GM23338 (cell line): Measurements from ENCODE around the gene CTTNBP2.

Experiments
- CREB1 ChIP-seq: fragments of 250-450 bp; sonication (Bioruptor Pico); IDR thresholded peaks from 2 replicates; pipeline ENCODE4 v1.5.0; 2020; ENCODE audit warnings: low read depth, mild to moderate bottlenecking, moderate library complexity
- ETS1 ChIP-seq: IDR thresholded peaks from 2 replicates; pipeline ENCODE4 v1.6.1; 2016; ENCODE audit warnings: antibody characterized with exemption
- EZH2 ChIP-seq: fragments of 200-600 bp; sonication (generic); IDR thresholded peaks from one replicate; pipeline ENCODE4 v1.8.0; 2017; ENCODE audit warnings: antibody characterized with exemption, mild to moderate bottlenecking, low read depth; ENCODE audit not compliant: unreplicated experiment
- EZH2phosphoT487 ChIP-seq: fragments of 200-600 bp; sonication (generic); IDR thresholded peaks from one replicate; pipeline ENCODE4 v1.8.1; 2018; ENCODE audit warnings: antibody characterized with exemption; ENCODE audit not compliant: unreplicated experiment
- JUNB ChIP-seq: IDR thresholded peaks from one replicate; pipeline ENCODE4 v1.6.1; 2016; ENCODE audit warnings: antibody characterized with exemption; ENCODE audit not compliant: unreplicated experiment
- POLR2AphosphoS5 ChIP-seq: IDR thresholded peaks from 2 replicates; pipeline ENCODE4 v1.6.1; 2016; ENCODE audit warnings: antibody characterized with exemption, low read depth
- STAT1 ChIP-seq: IDR thresholded peaks from one replicate; pipeline ENCODE4 v1.6.1; 2016; ENCODE audit warnings: antibody characterized with exemption; ENCODE audit not compliant: unreplicated experiment
- ZNF114 ChIP-seq: fragments of 250-450 bp; sonication (Bioruptor Pico); IDR thresholded peaks from 2 replicates; pipeline ENCODE4 v1.5.0; 2020; ENCODE audit warnings: mild to moderate bottlenecking, moderate library complexity
- ZNF331 ChIP-seq: fragments of 250-450 bp; sonication (Bioruptor Pico); IDR thresholded peaks from 2 replicates; pipeline ENCODE4 v1.5.0; 2020; ENCODE audit warnings: low read depth, mild to moderate bottlenecking, moderate library complexity
- TF ChIP-seq, protein P1 (sequence below), 2 experiments: fragments of 200-600 bp in 1 of 2; sonication (generic) in 1 of 2; conservative IDR thresholded peaks; 2 replicates each; pipeline versions ENCODE4 v1.5.1 to v1.6.1; 2016 to 2017; ENCODE audit warnings: antibody characterized with exemption in 2 of 2, low read depth in 2 of 2, mild to moderate bottlenecking in 2 of 2, moderate library complexity in 1 of 2
- TF ChIP-seq, protein P2 (sequence below): IDR thresholded peaks from one replicate; pipeline ENCODE4 v1.6.1; 2018; ENCODE audit warnings: antibody characterized with exemption; ENCODE audit not compliant: unreplicated experiment
- TF ChIP-seq, protein P3 (sequence below): fragments of 250-450 bp; sonication (Bioruptor Pico); IDR thresholded peaks from 2 replicates; pipeline ENCODE4 v1.5.0; 2020; ENCODE audit warnings: mild to moderate bottlenecking, moderate library complexity

GRCh38 chr7:117810642-117811512, 62.4 kb downstream of the CTTNBP2 start:
- no peak for TF ChIP-seq EZH2
- no peak for TF ChIP-seq POLR2AphosphoS5
- TF ChIP-seq, protein P1, sequence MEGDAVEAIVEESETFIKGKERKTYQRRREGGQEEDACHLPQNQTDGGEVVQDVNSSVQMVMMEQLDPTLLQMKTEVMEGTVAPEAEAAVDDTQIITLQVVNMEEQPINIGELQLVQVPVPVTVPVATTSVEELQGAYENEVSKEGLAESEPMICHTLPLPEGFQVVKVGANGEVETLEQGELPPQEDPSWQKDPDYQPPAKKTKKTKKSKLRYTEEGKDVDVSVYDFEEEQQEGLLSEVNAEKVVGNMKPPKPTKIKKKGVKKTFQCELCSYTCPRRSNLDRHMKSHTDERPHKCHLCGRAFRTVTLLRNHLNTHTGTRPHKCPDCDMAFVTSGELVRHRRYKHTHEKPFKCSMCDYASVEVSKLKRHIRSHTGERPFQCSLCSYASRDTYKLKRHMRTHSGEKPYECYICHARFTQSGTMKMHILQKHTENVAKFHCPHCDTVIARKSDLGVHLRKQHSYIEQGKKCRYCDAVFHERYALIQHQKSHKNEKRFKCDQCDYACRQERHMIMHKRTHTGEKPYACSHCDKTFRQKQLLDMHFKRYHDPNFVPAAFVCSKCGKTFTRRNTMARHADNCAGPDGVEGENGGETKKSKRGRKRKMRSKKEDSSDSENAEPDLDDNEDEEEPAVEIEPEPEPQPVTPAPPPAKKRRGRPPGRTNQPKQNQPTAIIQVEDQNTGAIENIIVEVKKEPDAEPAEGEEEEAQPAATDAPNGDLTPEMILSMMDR (conservative IDR thresholded peaks at IDR 0.05; ENCODE audit: low read depth in 2 of 2): no peak
- TF ChIP-seq, protein P2, sequence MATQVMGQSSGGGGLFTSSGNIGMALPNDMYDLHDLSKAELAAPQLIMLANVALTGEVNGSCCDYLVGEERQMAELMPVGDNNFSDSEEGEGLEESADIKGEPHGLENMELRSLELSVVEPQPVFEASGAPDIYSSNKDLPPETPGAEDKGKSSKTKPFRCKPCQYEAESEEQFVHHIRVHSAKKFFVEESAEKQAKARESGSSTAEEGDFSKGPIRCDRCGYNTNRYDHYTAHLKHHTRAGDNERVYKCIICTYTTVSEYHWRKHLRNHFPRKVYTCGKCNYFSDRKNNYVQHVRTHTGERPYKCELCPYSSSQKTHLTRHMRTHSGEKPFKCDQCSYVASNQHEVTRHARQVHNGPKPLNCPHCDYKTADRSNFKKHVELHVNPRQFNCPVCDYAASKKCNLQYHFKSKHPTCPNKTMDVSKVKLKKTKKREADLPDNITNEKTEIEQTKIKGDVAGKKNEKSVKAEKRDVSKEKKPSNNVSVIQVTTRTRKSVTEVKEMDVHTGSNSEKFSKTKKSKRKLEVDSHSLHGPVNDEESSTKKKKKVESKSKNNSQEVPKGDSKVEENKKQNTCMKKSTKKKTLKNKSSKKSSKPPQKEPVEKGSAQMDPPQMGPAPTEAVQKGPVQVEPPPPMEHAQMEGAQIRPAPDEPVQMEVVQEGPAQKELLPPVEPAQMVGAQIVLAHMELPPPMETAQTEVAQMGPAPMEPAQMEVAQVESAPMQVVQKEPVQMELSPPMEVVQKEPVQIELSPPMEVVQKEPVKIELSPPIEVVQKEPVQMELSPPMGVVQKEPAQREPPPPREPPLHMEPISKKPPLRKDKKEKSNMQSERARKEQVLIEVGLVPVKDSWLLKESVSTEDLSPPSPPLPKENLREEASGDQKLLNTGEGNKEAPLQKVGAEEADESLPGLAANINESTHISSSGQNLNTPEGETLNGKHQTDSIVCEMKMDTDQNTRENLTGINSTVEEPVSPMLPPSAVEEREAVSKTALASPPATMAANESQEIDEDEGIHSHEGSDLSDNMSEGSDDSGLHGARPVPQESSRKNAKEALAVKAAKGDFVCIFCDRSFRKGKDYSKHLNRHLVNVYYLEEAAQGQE: no peak
- no peak for TF ChIP-seq JUNB
- TF ChIP-seq ZNF331 (CRISPR knock-in tag): no peak
- TF ChIP-seq EZH2phosphoT487: no peak
- TF ChIP-seq CREB1 (CRISPR knock-in tag): peak; percentile 59
- TF ChIP-seq STAT1: no peak
- TF ChIP-seq ETS1: peak; percentile 44; the same call in 1 of the 2 replicates
- TF ChIP-seq ZNF114 (CRISPR knock-in tag): no peak
- TF ChIP-seq, protein P3, sequence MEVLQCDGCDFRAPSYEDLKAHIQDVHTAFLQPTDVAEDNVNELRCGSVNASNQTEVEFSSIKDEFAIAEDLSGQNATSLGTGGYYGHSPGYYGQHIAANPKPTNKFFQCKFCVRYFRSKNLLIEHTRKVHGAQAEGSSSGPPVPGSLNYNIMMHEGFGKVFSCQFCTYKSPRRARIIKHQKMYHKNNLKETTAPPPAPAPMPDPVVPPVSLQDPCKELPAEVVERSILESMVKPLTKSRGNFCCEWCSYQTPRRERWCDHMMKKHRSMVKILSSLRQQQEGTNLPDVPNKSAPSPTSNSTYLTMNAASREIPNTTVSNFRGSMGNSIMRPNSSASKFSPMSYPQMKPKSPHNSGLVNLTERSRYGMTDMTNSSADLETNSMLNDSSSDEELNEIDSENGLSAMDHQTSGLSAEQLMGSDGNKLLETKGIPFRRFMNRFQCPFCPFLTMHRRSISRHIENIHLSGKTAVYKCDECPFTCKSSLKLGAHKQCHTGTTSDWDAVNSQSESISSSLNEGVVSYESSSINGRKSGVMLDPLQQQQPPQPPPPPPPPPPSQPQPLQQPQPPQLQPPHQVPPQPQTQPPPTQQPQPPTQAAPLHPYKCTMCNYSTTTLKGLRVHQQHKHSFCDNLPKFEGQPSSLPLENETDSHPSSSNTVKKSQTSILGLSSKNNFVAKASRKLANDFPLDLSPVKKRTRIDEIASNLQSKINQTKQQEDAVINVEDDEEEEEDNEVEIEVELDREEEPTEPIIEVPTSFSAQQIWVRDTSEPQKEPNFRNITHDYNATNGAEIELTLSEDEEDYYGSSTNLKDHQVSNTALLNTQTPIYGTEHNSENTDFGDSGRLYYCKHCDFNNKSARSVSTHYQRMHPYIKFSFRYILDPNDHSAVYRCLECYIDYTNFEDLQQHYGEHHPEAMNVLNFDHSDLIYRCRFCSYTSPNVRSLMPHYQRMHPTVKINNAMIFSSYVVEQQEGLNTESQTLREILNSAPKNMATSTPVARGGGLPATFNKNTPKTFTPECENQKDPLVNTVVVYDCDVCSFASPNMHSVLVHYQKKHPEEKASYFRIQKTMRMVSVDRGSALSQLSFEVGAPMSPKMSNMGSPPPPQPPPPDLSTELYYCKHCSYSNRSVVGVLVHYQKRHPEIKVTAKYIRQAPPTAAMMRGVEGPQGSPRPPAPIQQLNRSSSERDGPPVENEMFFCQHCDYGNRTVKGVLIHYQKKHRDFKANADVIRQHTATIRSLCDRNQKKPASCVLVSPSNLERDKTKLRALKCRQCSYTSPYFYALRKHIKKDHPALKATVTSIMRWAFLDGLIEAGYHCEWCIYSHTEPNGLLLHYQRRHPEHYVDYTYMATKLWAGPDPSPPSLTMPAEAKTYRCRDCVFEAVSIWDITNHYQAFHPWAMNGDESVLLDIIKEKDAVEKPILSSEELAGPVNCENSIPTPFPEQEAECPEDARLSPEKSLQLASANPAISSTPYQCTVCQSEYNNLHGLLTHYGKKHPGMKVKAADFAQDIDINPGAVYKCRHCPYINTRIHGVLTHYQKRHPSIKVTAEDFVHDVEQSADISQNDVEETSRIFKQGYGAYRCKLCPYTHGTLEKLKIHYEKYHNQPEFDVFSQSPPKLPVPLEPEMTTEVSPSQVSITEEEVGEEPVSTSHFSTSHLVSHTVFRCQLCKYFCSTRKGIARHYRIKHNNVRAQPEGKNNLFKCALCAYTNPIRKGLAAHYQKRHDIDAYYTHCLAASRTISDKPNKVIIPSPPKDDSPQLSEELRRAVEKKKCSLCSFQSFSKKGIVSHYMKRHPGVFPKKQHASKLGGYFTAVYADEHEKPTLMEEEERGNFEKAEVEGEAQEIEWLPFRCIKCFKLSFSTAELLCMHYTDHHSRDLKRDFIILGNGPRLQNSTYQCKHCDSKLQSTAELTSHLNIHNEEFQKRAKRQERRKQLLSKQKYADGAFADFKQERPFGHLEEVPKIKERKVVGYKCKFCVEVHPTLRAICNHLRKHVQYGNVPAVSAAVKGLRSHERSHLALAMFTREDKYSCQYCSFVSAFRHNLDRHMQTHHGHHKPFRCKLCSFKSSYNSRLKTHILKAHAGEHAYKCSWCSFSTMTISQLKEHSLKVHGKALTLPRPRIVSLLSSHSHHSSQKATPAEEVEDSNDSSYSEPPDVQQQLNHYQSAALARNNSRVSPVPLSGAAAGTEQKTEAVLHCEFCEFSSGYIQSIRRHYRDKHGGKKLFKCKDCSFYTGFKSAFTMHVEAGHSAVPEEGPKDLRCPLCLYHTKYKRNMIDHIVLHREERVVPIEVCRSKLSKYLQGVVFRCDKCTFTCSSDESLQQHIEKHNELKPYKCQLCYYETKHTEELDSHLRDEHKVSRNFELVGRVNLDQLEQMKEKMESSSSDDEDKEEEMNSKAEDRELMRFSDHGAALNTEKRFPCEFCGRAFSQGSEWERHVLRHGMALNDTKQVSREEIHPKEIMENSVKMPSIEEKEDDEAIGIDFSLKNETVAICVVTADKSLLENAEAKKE: peak; percentile 99
